B cell (primary cell): Measurements from ENCODE around the gene HTT. TPM values are rescaled to one million over a fixed set of nuclear protein-coding genes. Genes with fewer than 3 reads are reported as not detected.
A peak's percentile ranks its signal among the peaks of the same experiment; 100 is the strongest.

Experiments
- ATAC-seq: fragments of 200-7000 bp; cut with Tn5 transposase; one replicate; pipeline ENCODE4 v1.10.0; 2021; ENCODE audit warnings: low read depth, mild to moderate bottlenecking, moderate number of reproducible peaks, moderate library complexity
- CTCF ChIA-PET: fragments of 350-600 bp; sonication (Branson Sonifier 250); formaldehyde crosslinking; loops from one replicate; lab custom pipeline; 2021; ENCODE audit warnings: antibody characterized with exemption, inconsistent platforms; lab: Charles Lee
- POLR2A ChIA-PET: fragments of 350-600 bp; sonication (Branson Sonifier 250); formaldehyde crosslinking; loops from one replicate; lab custom pipeline; 2021; ENCODE audit warnings: antibody characterized with exemption; lab: Charles Lee
- DNase-seq: peaks from one replicate; pipeline ENCODE4 v3.0.0; 2013
- H2AFZ ChIP-seq: 2 replicates; pipeline ENCODE4 v1.6.1; 2012; ENCODE audit warnings: mild to moderate bottlenecking, low read depth, low read length; ENCODE audit not compliant: insufficient read depth, poor library complexity, severe bottlenecking
- H3K27ac ChIP-seq, 2 donors: 1 replicate in 1 of 2; 2 replicates in 1 of 2; pipeline ENCODE4 v1.5.1; 2012 to 2013; ENCODE audit warnings: low read length in 2 of 2, mild to moderate bottlenecking in 2 of 2, moderate library complexity in 1 of 2
- H3K27me3 ChIP-seq, 4 experiments: fragments of 200-600 bp in 1 of 4; sonication (generic) in 1 of 4; replicated peaks in 1 of 4; 1 replicate in 2 of 4; 2 replicates in 2 of 4; pipeline versions ENCODE4 v1.6.1 to v1.7.0; 2013 to 2016; ENCODE audit warnings: low read length in 3 of 4, mild to moderate bottlenecking in 2 of 4, mixed read lengths in 1 of 4, moderate library complexity in 1 of 4; ENCODE audit not compliant: insufficient read depth in 4 of 4, control insufficient read depth in 3 of 4; ENCODE audit errors: control extremely low read depth in 1 of 4
- H3K36me3 ChIP-seq, 2 experiments: replicated peaks in 1 of 2; 1 replicate in 1 of 2; 2 replicates in 1 of 2; pipeline versions ENCODE4 v1.6.1 to v1.7.1; 2013; ENCODE audit warnings: low read length in 1 of 2; ENCODE audit not compliant: insufficient read depth in 2 of 2, control insufficient read depth in 1 of 2; ENCODE audit errors: control extremely low read depth in 1 of 2, extremely low read depth in 1 of 2
- H3K4me1 ChIP-seq, 2 donors: fragments of 200-600 bp in 1 of 2; sonication (generic) in 1 of 2; 1 replicate in 1 of 2; 2 replicates in 1 of 2; pipeline versions ENCODE4 v1.5.1 to v1.6.1; 2013 to 2017; ENCODE audit warnings: low read length in 2 of 2; ENCODE audit not compliant: control insufficient read depth in 2 of 2, insufficient read depth in 2 of 2
- H3K4me2 ChIP-seq: replicated peaks from 2 replicates; pipeline ENCODE3; 2012; ENCODE audit warnings: mild to moderate bottlenecking, low read depth, low read length; ENCODE audit not compliant: poor library complexity, severe bottlenecking
- H3K4me3 ChIP-seq, 5 experiments: fragments of 200-600 bp in 1 of 5; sonication (generic) in 1 of 5; 1 replicate in 3 of 5; 2 replicates in 2 of 5; pipeline versions ENCODE4 v1.5.1 to v1.7.0; 2011 to 2016; ENCODE audit warnings: low read length in 4 of 5, mild to moderate bottlenecking in 4 of 5, low read depth in 2 of 5, control low read depth in 1 of 5, moderate library complexity in 1 of 5; ENCODE audit not compliant: insufficient read depth in 1 of 5; ENCODE audit errors: control extremely low read depth in 1 of 5, extremely low read depth in 1 of 5
- H3K79me2 ChIP-seq: fragments of 200-600 bp; sonication (generic); one replicate; pipeline ENCODE4 v1.6.0; 2016; ENCODE audit warnings: low read length; ENCODE audit not compliant: control insufficient read depth, insufficient read depth
- H3K9ac ChIP-seq: fragments of 200-600 bp; sonication (generic); 2 replicates; pipeline ENCODE4 v1.6.1; 2017; ENCODE audit warnings: mild to moderate bottlenecking, low read length, moderate library complexity
- H3K9me3 ChIP-seq, 3 donors: one replicate each; pipeline versions ENCODE4 v1.6.1 to v1.7.1; 2013; ENCODE audit warnings: low read length in 2 of 3; ENCODE audit not compliant: control insufficient read depth in 2 of 3, insufficient read depth in 1 of 3; ENCODE audit errors: control extremely low read depth in 1 of 3
- H4K20me1 ChIP-seq: 2 replicates; pipeline ENCODE4 v1.6.0; 2012; ENCODE audit warnings: mild to moderate bottlenecking, low read length; ENCODE audit not compliant: insufficient read depth, control insufficient read depth, poor library complexity, severe bottlenecking
- H3K27ac Mint-ChIP-seq: one replicate; pipeline ENCODE4 v1.8.0; 2021; ENCODE audit warnings: mixed read lengths
- H3K27me3 Mint-ChIP-seq: one replicate; pipeline ENCODE4 v1.8.0; 2021; ENCODE audit warnings: mixed read lengths
- H3K4me1 Mint-ChIP-seq: one replicate; pipeline ENCODE4 v1.8.0; 2021; ENCODE audit warnings: mixed read lengths
- H3K4me3 Mint-ChIP-seq: one replicate; pipeline ENCODE4 v1.8.0; 2021; ENCODE audit warnings: mixed read lengths
- H3K9me3 Mint-ChIP-seq: one replicate; pipeline ENCODE4 v1.8.0; 2022; ENCODE audit warnings: mixed read lengths; ENCODE audit not compliant: insufficient read depth
- EZH2 ChIP-seq: IDR thresholded peaks from 2 replicates; pipeline ENCODE4 v1.6.1; 2012; ENCODE audit warnings: borderline replicate concordance, low read depth, mild to moderate bottlenecking, moderate library complexity, low read length; ENCODE audit not compliant: insufficient read depth, poor library complexity, severe bottlenecking
- WGBS: methylation state at CpG from one replicate; pipeline ENCODE4 v1.1.5; 2013; ENCODE audit warnings: missing lambda C conversion rate; ENCODE audit not compliant: insufficient coverage; 5-methylcytosine and 5-hydroxymethylcytosine counted together
- intact Hi-C: fragments of 100-400 bp; cut with micrococcal nuclease; formaldehyde crosslinking; loops from one replicate; pipeline ENCODE4 v1.10.0; 2022
- polyA plus RNA-seq: library from polyadenylated mRNA; depleted of rRNA; stranded (reverse); fragments of >200 nt; gene quantifications from 2 replicates; pipeline ENCODE4 v1.2.3, GENCODE V29; 2012
- total RNA-seq, 2 donors: library from RNA; stranded (reverse); fragments of 120-200 nt in 1 of 2; gene quantifications; 1 replicate in 1 of 2; 2 replicates in 1 of 2; pipeline versions ENCODE4 v1.2.3 to v1.2.4, GENCODE V29; 2013 to 2022
- TF ChIP-seq, protein P1 (sequence below): fragments of 200-600 bp; IDR thresholded peaks from one replicate; pipeline ENCODE4 v1.8.0; 2022; ENCODE audit warnings: antibody characterized with exemption, mild to moderate bottlenecking

HTT gene
- total and polyA plus RNA-seq, 2 donors (not counting 1 experiment from before 2014, with no cell fraction given): 52.8 to 195 TPM

DNA sequence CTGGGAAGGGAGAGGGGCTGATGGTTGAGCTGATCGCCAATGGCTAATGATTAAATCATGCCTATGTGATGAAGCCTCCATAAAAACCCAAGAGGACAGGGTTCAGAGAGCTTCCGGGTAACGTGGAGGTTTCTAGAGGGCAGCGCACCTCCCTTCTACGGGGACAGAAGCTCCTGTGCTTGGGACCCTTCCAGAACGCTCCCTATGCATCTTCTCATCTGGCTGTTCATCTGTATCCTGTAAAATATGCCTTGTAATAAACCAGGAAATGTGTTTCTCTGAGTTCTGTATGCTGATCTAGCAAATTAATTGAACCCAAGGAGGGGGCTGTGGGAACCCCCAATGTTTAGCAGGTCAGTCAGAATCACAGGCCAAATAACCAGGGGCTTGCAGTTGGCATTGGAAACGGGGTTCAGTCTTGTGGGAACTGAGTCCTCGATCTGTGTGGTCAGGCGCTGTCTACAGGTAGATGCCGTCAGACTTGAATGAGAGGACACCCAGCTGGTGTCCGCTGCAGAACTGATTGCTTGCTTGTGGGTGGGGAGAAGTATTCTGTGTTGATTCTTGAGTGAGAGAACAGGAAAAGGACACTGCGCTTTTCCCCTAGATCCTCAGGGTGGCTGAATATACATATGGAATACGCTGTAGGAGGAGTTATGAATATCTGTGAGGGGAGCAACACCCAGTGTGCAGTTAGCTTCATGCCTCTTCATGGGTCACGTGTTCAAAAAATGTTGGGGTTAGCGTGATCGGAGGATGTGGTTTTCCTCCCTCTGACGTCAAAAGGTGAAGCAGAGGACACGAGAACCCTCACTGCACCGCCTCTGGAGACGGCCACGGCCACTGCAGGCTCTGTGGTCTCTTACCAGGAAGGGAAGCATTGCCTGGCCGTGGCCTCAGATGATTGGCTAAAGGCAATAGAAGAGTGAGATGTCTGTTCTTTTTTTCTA is 29.3 kb upstream of the HTT start:
- H3K36me3 ChIP-seq: no peaks in the 10 kb centered on the region
- Mint-ChIP-seq H3K27ac (peak overlapping the region; percentile 94), H3K4me1 (peaks cover 66% of the 10 kb centered on the region), H3K4me3 (peak overlapping the region; percentile 77), H3K27me3 (no peaks in the 10 kb centered on the region), H3K9me3 (no peaks in the 10 kb centered on the region)
- H3K27me3 ChIP-seq: no peaks in the 10 kb centered on the region
- no peak overlapping the region for H2AFZ ChIP-seq
- WGBS: 49% methylated on average over 21 of the region's 22 CpGs
- H4K20me1 ChIP-seq: no peaks in the 10 kb centered on the region
- H3K9me3 ChIP-seq: peaks cover 0 to 12% (median 5%) of the 10 kb centered on the region in 3 donors
- peak overlapping the region in 1 of 5 experiments; percentile 3 for H3K4me3 ChIP-seq
- TF ChIP-seq, protein P1, sequence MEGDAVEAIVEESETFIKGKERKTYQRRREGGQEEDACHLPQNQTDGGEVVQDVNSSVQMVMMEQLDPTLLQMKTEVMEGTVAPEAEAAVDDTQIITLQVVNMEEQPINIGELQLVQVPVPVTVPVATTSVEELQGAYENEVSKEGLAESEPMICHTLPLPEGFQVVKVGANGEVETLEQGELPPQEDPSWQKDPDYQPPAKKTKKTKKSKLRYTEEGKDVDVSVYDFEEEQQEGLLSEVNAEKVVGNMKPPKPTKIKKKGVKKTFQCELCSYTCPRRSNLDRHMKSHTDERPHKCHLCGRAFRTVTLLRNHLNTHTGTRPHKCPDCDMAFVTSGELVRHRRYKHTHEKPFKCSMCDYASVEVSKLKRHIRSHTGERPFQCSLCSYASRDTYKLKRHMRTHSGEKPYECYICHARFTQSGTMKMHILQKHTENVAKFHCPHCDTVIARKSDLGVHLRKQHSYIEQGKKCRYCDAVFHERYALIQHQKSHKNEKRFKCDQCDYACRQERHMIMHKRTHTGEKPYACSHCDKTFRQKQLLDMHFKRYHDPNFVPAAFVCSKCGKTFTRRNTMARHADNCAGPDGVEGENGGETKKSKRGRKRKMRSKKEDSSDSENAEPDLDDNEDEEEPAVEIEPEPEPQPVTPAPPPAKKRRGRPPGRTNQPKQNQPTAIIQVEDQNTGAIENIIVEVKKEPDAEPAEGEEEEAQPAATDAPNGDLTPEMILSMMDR: peak; percentile 12
- TF ChIP-seq EZH2: no peak
- peaks cover 47 to 85% of the 10 kb centered on the region in 2 donors for H3K4me1 ChIP-seq
- H3K9ac ChIP-seq: peak overlapping the region; percentile 29
- ATAC-seq (peak; percentile 32), DNase-seq (peak; percentile 90)
- peak overlapping the region; percentile 83 to 97 for H3K27ac ChIP-seq
- H3K79me2 ChIP-seq: peaks cover 15% of the 10 kb centered on the region
- intact Hi-C loops: loop anchor here (5.0 to 10.0 kb wide), 4 partner anchors 200 to 440 kb away; partner anchors contain the start of gene ADD1
- CTCF ChIA-PET: interaction anchor here (0.5 to 5.0 kb wide), 5 partner anchors 31 to 1254 kb away, joined by 3 to 29 read pairs (median 3); no protein-coding TSS in a partner anchor
- peak overlapping the region; percentile 42 for H3K4me2 ChIP-seq
- POLR2A ChIA-PET: interaction anchor here (0.8 kb wide), 1 partner anchor 30 kb away, joined by 5 read pairs; no protein-coding TSS in a partner anchor
